Endodermal cell (in vitro differentiated cells): ENCODE data around the gene TM9SF1. TPM values are rescaled to one million over a fixed set of nuclear protein-coding genes. Genes with fewer than 3 reads are reported as not detected.
A peak's percentile ranks its signal among the peaks of the same experiment; 100 is the strongest.

ENCODE experiments used
- DNase-seq: peaks from one replicate; pipeline ENCODE4 v3.0.0-alpha.2; 2017
- H3K27ac ChIP-seq: 2 replicates; pipeline ENCODE4 v1.5.1; 2013; ENCODE audit warnings: mild to moderate bottlenecking, low read depth, low read length, moderate library complexity
- H3K27me3 ChIP-seq: 2 replicates; pipeline ENCODE4 v1.6.1; 2013; ENCODE audit warnings: mild to moderate bottlenecking, low read length, moderate library complexity; ENCODE audit not compliant: insufficient read depth, control insufficient read depth, poor library complexity, severe bottlenecking
- H3K36me3 ChIP-seq: 2 replicates; pipeline ENCODE4 v1.7.0; 2013; ENCODE audit warnings: mild to moderate bottlenecking, low read length, moderate library complexity; ENCODE audit not compliant: control insufficient read depth, insufficient read depth
- H3K4me1 ChIP-seq: one replicate; pipeline ENCODE4 v1.7.0; 2013; ENCODE audit warnings: low read length; ENCODE audit not compliant: control insufficient read depth, insufficient read depth
- H3K4me3 ChIP-seq: 2 replicates; pipeline ENCODE4 v1.5.1; 2013; ENCODE audit warnings: mild to moderate bottlenecking, low read length, moderate library complexity
- H3K9ac ChIP-seq: 2 replicates; pipeline ENCODE4 v1.6.1; 2013; ENCODE audit warnings: mild to moderate bottlenecking, low read length, moderate library complexity; ENCODE audit not compliant: poor library complexity, severe bottlenecking; ENCODE audit errors: extremely low read depth
- H3K9me3 ChIP-seq: 2 replicates; pipeline ENCODE4 v1.6.1; 2013; ENCODE audit warnings: mild to moderate bottlenecking, low read length, moderate library complexity; ENCODE audit not compliant: control insufficient read depth
- H3K27ac Mint-ChIP-seq: 2 replicates; pipeline ENCODE4 v1.8.0; 2020; ENCODE audit warnings: mixed read lengths
- H3K27me3 Mint-ChIP-seq: 2 replicates; pipeline ENCODE4 v1.8.0; 2021; ENCODE audit warnings: mild to moderate bottlenecking, mixed read lengths; ENCODE audit not compliant: insufficient read depth
- H3K36me3 Mint-ChIP-seq: 2 replicates; pipeline ENCODE4 v1.8.0; 2020; ENCODE audit warnings: low read depth, mixed read lengths
- H3K4me1 Mint-ChIP-seq: 2 replicates; pipeline ENCODE4 v1.8.0; 2020; ENCODE audit warnings: mixed read lengths
- H3K4me3 Mint-ChIP-seq: 2 replicates; pipeline ENCODE4 v1.8.0; 2020; ENCODE audit warnings: mild to moderate bottlenecking, moderate library complexity, mixed read lengths
- H3K9me3 Mint-ChIP-seq: 2 replicates; pipeline ENCODE4 v1.8.0; 2020; ENCODE audit warnings: mild to moderate bottlenecking, mixed read lengths
- WGBS, 2 experiments: methylation state at CpG; one replicate each; pipeline versions ENCODE4 v1.1.5 to v1.1.7; 2013; ENCODE audit warnings: missing lambda C conversion rate in 2 of 2, mixed read lengths in 1 of 2; ENCODE audit not compliant: insufficient coverage in 1 of 2, insufficient read length in 1 of 2; 5-methylcytosine and 5-hydroxymethylcytosine counted together
- total RNA-seq, 2 donors: library from RNA; stranded (reverse); fragmentation: NEBNext Ultra II Directional in 1 of 2; extraction: Animal tissue kit (Norgen Biotek cat#: 25700) in 1 of 2; gene quantifications; 2 replicates in 1 of 2; 3 replicates in 1 of 2; pipeline ENCODE4 v1.2.1, GENCODE V29; 2021
- TF ChIP-seq, protein P1 (sequence below): fragments of 200-600 bp; sonication (generic); conservative IDR thresholded peaks from 2 replicates; pipeline ENCODE4 v1.5.0; 2021; ENCODE audit warnings: antibody characterized with exemption, mild to moderate bottlenecking

The TM9SF1 gene
- total RNA-seq, 2 donors from 2014 or later = 37.4 to 40.8 TPM

DNA sequence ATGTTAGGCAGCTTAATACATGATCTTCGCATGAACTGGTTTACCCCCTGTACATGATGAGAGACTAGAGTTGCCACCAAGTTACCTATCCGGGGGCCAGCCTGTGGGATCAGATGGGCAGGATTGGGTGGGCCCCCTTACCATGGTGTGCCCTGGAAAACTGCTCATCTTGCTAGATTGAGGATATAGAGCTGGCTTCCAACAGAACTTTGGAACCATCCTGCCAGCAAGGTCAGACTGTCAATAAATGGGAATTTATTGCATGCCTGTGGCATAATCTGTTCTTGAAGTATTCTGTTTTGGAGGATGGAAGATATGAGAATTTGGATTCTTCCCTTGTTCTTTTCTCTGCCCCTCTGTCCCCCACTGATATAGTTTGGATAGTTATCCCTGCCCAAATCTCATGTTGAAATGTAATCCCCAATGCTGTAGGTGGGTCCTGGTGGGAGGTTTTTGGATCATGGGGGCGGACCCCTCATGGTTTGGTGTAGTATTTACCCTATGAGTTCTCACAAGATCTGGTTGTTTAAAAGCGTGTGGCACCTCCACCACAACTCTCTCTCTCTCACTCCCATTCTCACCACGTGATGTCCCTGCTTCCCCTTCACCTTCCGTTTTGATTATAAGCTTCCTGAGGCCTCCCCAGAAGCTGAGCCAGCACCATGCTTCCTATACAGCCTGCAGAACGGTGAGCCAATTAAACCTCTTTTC, 3.7 kb upstream of the TM9SF1 start:
- H3K9me3 Mint-ChIP-seq = peaks cover 32% of the 10 kb centered on the region
- peaks cover 8% of the 10 kb centered on the region for H3K4me1 Mint-ChIP-seq
- Histone ChIP-seq H3K27me3 (no peaks in the 10 kb centered on the region), H3K4me3 (no peak overlapping the region), H3K4me1 (no peaks in the 10 kb centered on the region), H3K9me3 (peaks cover 23% of the 10 kb centered on the region), H3K36me3 (peaks cover 28% of the 10 kb centered on the region), H3K27ac (no peak overlapping the region), H3K9ac (no peak overlapping the region)
- 95 to 96% methylated on average over 4 to 6 of the region's 7 CpGs for WGBS, 2 experiments
- no peak overlapping the region for H3K27ac Mint-ChIP-seq
- H3K27me3 Mint-ChIP-seq = no peaks in the 10 kb centered on the region
- no peak for DNase-seq
- peaks cover 52% of the 10 kb centered on the region for H3K36me3 Mint-ChIP-seq
- TF ChIP-seq, protein P1, sequence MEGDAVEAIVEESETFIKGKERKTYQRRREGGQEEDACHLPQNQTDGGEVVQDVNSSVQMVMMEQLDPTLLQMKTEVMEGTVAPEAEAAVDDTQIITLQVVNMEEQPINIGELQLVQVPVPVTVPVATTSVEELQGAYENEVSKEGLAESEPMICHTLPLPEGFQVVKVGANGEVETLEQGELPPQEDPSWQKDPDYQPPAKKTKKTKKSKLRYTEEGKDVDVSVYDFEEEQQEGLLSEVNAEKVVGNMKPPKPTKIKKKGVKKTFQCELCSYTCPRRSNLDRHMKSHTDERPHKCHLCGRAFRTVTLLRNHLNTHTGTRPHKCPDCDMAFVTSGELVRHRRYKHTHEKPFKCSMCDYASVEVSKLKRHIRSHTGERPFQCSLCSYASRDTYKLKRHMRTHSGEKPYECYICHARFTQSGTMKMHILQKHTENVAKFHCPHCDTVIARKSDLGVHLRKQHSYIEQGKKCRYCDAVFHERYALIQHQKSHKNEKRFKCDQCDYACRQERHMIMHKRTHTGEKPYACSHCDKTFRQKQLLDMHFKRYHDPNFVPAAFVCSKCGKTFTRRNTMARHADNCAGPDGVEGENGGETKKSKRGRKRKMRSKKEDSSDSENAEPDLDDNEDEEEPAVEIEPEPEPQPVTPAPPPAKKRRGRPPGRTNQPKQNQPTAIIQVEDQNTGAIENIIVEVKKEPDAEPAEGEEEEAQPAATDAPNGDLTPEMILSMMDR = no peak
- no peak overlapping the region for H3K4me3 Mint-ChIP-seq

DNA sequence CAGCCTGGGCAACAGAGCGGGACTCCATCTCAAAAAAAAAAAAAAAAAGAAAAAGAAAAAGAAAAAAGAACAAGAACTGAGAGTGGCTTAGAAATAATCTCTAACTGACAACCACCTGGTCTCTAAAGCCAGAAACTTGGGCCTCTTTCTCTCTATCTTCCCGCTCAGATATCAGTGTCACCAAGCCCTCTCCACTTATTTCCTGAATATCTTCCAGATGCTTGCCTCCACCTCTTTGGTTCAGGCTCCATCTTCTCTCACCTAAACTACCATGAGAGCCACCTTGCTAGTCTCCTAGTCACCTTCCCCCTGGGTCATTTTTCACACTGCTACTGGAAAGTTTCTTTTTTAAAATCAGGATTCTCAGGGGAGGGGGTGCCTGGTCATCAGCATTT, 1.8 kb upstream of the TM9SF1 start:
- no peak for DNase-seq
- H3K9ac ChIP-seq = no peak overlapping the region
- H3K27me3 ChIP-seq = no peaks in the 10 kb centered on the region
- peak overlapping the region; percentile 77 for H3K4me3 Mint-ChIP-seq
- H3K36me3 Mint-ChIP-seq = peaks cover 51% of the 10 kb centered on the region
- peaks cover 11% of the 10 kb centered on the region for H3K9me3 ChIP-seq
- peak overlapping the region; percentile 91 for H3K4me3 ChIP-seq
- H3K27ac Mint-ChIP-seq = peak overlapping the region; percentile 39
- TF ChIP-seq, protein P1 = no peak
- H3K4me1 Mint-ChIP-seq = peaks cover 8% of the 10 kb centered on the region
- no peaks in the 10 kb centered on the region for H3K4me1 ChIP-seq
- no peak overlapping the region for H3K27ac ChIP-seq
- H3K36me3 ChIP-seq = peaks cover 36% of the 10 kb centered on the region
- no peaks in the 10 kb centered on the region for H3K27me3 Mint-ChIP-seq
- H3K9me3 Mint-ChIP-seq = peaks cover 19% of the 10 kb centered on the region
- 97 to 100% methylated on average over 1 of the region's 2 CpGs for WGBS, 2 experiments

DNA sequence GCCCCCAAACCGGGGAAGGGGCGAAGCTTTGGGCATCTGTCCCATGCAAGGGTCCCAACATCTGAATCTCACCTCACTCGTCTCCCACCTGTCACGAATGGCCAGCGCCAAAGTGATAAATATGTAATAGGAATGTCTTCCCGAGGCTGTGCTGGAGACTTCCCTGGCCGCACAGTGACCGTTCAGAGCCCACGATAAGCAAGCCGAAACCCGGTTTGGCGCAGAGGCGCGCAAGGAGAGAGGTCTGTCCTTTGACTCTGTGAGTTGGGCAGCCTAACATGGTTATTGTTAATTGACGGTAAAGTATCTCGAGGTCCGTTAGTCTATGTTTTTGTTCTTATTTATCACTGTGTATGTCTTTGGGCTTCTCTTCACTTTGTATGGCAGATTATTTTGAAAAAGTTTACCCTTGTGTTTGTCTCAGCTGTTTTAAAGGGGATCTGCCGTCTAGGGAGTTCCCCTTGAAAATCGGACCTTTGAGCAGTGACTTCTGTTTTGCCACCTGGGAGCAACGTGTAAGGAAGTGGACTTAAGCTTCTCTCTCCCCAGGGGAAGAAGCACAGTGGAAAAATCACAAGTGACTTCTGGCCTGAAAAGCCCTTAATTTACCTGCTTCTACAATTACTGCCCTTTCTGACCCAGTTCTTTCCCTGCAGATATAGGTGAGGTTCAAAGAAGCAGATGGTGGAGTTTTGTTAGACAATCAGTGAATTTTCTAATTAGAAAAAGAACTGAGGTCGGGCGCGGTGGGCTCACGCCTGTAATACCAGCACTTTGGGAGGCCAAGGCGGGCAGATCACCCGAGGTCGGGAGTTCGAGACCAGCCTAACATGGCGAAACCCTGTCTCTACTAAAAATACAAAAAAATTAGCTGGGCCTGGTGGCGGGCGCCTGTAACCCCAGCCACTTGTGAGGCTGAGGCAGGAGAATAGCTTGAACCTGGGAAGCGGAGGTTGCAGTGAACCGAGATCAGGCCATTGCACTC, 1.1 kb upstream of the TM9SF1 start:
- TF ChIP-seq, protein P1 = no peak
- Histone ChIP-seq H3K9me3 (peaks cover 4% of the 10 kb centered on the region), H3K9ac (peak overlapping the region; percentile 93), H3K36me3 (peaks cover 37% of the 10 kb centered on the region), H3K27me3 (no peaks in the 10 kb centered on the region), H3K27ac (peak overlapping the region; percentile 96), H3K4me3 (peak overlapping the region; percentile 91), H3K4me1 (no peaks in the 10 kb centered on the region)
- Mint-ChIP-seq H3K9me3 (peaks cover 12% of the 10 kb centered on the region), H3K27me3 (no peaks in the 10 kb centered on the region), H3K36me3 (peaks cover 51% of the 10 kb centered on the region), H3K27ac (peak overlapping the region; percentile 96), H3K4me3 (peak overlapping the region; percentile 77), H3K4me1 (peaks cover 8% of the 10 kb centered on the region)
- WGBS, 2 experiments = 28 to 38% methylated on average over 22 to 33 of the region's 33 CpGs
- DNase-seq = no peak
